Rectal smooth muscle tissue (tissue), 1 donor: ENCODE data around the gene AHDC1.

Experiments used
- H3K27ac ChIP-seq: one replicate; pipeline ENCODE4 v1.7.0; 2013; ENCODE audit warnings: low read depth, low read length, inconsistent platforms
- H3K27me3 ChIP-seq: one replicate; pipeline ENCODE4 v1.7.0; 2013; ENCODE audit warnings: low read length; ENCODE audit not compliant: control insufficient read depth, insufficient read depth
- H3K36me3 ChIP-seq: one replicate; pipeline ENCODE4 v1.7.0; 2013; ENCODE audit warnings: low read length; ENCODE audit not compliant: control insufficient read depth, insufficient read depth
- H3K4me1 ChIP-seq: one replicate; pipeline ENCODE4 v1.7.0; 2013; ENCODE audit warnings: low read length; ENCODE audit not compliant: control insufficient read depth, insufficient read depth
- H3K4me3 ChIP-seq: one replicate; pipeline ENCODE4 v1.7.0; 2013; ENCODE audit warnings: low read length
- H3K9ac ChIP-seq: one replicate; pipeline ENCODE4 v1.7.0; 2013; ENCODE audit warnings: low read length

AHDC1 gene

DNA sequence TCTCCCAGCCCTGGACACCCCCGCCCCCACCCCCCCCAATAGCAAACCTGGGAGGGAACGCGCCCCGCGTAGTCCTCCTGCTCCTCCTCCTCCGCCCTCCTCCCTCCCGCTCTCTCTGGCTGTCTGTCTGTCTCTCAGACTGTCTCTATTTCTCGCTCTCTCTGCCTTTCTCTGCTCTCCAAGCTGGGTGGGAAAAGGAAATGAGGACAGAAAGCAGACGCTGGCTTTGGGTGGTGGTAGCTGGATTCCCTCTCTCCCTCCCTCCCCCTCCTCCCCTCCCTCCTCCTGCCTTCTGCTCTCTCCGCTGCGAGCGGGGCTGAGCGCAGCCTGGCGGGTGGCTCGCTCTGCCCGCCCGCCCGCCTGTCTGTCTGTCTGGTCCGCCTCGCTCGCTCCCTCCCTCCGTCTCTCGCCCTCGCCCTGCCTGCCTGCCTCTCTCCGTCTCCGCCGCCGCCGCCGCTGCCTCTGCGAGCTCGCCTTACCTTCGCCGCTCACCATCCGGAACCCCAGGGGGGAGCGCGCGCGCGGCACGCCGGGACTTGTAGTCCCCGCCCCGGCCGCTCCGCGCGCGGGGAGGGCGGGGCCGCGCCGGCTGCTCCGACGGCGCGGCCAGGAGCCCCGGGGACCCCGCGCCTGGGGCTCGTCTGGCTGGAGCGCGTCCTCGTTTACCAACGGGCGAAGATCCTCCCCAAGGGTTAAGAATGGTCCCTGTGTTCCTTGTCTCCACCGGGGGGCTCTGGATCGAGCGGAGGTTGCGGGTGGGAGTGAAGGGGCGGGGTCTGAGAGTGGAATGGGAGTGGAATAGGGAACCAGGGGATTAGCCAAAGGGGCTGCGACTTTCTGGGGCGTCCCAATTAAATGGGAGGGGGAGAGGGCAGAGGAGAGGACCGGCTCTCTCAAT lies at the start of gene AHDC1:
AHDC1 (minus strand) TSS at position 464 of the 898 bp plus-strand sequence. CDS start 52,029 bp downstream, outside the sequence.
- peak within 1 kb of the TSS; percentile 77 for H3K9ac ChIP-seq
- peak within 1 kb of the TSS; percentile 91 for H3K27ac ChIP-seq
- H3K4me1 ChIP-seq, result peaks cover 20% of the 10 kb centered on the region
- no peaks in the 10 kb centered on the region for H3K36me3 ChIP-seq
- H3K4me3 ChIP-seq, result peak within 1 kb of the TSS; percentile 96
- H3K27me3 ChIP-seq, result no peaks in the 10 kb centered on the region

- Histone ChIP-seq H3K4me1 (peaks cover 4% of the 10 kb centered on the region), H3K27ac (no peak overlapping the region), H3K27me3 (no peaks in the 10 kb centered on the region), H3K4me3 (no peak overlapping the region), H3K9ac (no peak overlapping the region), H3K36me3 (no peaks in the 10 kb centered on the region)
Measured at GRCh38 chr1:27652111-27652864, 48.3 kb upstream of the AHDC1 start.

DNA sequence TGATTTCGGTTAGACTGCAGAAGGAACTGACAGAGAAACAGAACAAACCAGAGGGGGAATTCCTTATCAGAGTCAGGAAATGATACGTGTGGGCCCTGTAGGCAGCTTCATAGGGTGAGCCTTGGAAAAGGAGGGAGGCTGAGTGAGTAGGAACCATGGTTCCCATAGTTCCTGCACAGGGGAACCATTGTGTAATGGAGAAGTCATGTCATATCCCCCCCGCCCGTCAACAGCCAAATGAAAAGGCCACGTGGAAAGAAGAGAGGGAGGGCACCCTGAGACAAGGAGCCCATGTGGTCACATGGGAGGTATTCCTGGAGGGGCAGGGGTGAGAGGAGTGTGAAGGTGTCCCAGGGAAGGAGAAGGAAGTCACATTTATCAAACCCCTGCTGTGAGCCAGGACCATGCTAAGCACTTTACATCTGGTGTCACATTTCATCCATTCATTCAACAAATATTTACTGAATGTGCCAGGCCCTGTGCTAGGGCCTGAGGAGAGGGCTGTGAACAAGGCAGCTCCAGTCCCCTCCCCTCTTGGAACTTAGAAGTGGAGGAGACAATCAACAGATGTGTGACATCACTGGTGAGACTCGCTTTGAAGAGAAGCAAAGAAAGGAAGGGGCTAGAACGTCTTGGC lies 46.7 kb upstream of the AHDC1 start:
- Histone ChIP-seq H3K36me3 (no peaks in the 10 kb centered on the region), H3K4me3 (no peak overlapping the region), H3K9ac (no peak overlapping the region), H3K27me3 (no peaks in the 10 kb centered on the region), H3K27ac (peak overlapping the region; percentile 41), H3K4me1 (no peaks in the 10 kb centered on the region)

DNA sequence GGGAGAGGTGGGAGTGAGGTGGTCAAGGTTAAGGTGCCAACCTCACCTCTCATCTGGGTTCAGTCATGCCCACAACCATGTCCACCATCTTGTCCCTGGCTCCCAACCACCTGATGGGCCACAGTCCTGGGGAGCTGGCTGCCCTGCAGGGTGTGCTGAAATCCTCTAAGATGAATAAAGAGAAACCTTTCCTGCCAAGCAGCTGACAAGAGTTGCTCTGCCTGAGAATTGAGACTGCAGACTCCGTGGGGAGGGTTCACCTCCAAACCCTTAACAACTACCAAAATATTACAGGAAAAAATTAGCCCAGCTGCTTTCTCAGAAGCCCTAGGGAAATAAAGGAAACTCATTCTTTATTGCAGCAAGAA lies 46.2 kb upstream of the AHDC1 start:
- Histone ChIP-seq H3K4me1 (no peaks in the 10 kb centered on the region), H3K9ac (no peak overlapping the region), H3K27me3 (no peaks in the 10 kb centered on the region), H3K27ac (peak overlapping the region; percentile 41), H3K4me3 (no peak overlapping the region), H3K36me3 (no peaks in the 10 kb centered on the region)

- Histone ChIP-seq H3K36me3 (no peaks in the 10 kb centered on the region), H3K4me3 (no peak overlapping the region), H3K4me1 (no peaks in the 10 kb centered on the region), H3K9ac (no peak overlapping the region), H3K27ac (no peak overlapping the region), H3K27me3 (no peaks in the 10 kb centered on the region)
Measured at GRCh38 chr1:27649306-27649635, 45.3 kb upstream of the AHDC1 start.

DNA sequence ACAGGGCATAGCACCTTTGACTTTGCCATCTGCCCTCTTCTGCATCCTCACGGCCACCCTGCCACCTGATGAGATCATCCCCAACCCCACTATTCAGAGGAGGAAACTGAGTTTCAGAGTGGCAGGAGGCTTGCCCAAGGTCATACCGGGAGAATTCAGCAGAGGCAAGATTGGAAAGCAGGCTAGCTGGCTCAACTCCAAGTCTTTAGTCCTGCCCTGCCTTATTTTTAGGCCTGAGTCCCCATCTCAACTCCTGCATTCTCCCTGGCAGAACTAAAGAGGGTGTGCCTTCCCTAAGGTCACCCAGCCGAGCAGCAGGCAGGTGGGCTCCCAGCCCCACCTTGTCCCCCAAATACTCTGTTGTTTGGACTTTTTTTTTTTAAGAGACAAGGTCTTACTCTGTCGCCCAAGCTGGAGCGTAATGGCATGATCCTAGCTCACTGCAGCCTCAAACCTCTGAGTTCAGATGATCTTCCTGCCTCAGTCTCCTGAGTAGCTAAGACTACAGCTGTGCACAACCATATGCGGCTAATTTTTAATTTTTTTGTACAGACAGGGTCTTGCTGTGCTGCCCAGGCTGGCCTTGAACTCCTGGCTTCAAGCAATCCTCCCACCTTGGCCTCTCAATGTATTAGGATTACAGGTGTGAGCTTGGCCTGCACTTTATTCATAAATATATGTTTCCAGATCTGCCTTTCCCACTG lies 44.8 kb upstream of the AHDC1 start:
- Histone ChIP-seq H3K4me1 (no peaks in the 10 kb centered on the region), H3K36me3 (no peaks in the 10 kb centered on the region), H3K27me3 (no peaks in the 10 kb centered on the region), H3K4me3 (no peak overlapping the region), H3K9ac (no peak overlapping the region), H3K27ac (no peak overlapping the region)

DNA sequence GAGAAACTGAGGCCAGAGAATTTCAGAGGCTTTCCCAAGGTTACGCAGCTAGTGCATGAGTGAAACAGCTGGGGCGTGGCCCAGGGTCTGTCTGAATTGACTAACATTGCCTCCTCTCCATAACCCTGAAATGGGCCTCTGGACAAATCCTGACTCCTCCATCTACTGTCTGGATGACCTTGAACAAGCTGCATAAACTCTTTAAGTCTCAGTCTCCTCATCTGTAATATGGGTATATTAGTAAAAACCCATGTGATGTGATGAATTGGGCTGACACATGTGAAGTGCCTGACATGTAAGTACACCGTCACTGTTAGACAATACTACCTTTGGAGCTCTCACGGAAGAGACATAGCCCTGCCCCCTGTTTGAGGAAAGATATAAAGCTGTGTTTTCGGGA lies 43.4 kb upstream of the AHDC1 start:
- Histone ChIP-seq H3K36me3 (no peaks in the 10 kb centered on the region), H3K9ac (no peak overlapping the region), H3K27me3 (no peaks in the 10 kb centered on the region), H3K27ac (no peak overlapping the region), H3K4me1 (no peaks in the 10 kb centered on the region), H3K4me3 (no peak overlapping the region)

DNA sequence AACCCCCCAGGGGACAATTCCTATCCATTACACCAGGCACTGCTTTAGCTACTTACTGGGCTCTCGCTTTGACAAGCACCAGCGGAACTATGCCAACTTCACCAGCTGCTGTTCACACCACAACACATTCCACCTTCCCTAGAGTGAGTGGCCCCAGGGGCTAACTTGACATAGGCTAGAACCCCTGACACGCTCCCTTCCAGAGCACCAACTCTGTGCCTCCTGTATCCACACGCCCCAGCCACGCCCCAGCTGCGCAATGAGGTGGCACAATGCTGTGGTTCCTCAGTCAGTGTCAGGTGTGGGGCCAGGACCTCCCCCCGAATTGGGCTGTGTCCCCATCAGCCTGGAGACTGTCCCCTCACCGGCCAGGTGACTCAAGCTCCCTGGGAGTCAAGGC lies 42.7 kb upstream of the AHDC1 start:
- H3K27ac ChIP-seq, result no peak overlapping the region

GRCh38 chr1:27645071-27645415 lies 41.1 kb upstream of the AHDC1 start:
- Histone ChIP-seq H3K4me1 (no peaks in the 10 kb centered on the region), H3K27ac (no peak overlapping the region), H3K9ac (no peak overlapping the region), H3K36me3 (no peaks in the 10 kb centered on the region), H3K27me3 (no peaks in the 10 kb centered on the region), H3K4me3 (no peak overlapping the region)

More for the DNA sequence above, 42.7 kb upstream of the AHDC1 start:
- Histone ChIP-seq H3K9ac (no peak overlapping the region), H3K36me3 (no peaks in the 10 kb centered on the region), H3K4me3 (no peak overlapping the region), H3K4me1 (no peaks in the 10 kb centered on the region), H3K27me3 (no peaks in the 10 kb centered on the region)

DNA sequence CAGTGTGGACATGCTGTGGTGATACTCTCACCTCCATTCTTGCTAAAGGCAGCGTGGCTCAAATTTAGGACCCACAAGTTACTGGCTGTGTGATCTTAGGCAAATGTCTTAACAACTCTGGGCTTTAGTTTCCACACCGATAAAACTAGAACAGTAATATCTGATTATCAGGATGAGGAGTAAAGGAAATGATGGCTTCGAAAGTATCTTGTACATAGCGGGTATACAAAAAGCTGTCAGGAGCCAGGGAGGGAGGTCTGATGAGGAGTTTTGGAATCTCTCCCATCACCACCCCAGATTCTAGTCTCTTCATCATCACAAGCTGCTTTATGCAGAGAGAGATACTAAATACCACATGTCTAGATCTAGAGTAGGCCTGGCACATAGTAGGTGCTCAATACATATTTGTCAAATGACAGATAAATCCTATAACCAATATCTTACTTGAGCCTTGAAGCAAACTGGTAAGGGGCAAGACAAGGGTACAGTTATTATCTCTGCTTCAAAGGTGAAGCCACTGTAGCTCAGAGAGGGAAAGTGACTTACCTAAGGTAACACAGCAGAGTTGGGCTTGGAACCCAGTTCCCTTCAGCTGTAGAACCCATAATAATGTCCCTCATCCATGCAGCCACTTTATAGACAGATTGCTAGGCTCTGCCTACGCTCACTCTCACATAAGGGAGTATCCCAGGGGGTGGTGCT lies 40.6 kb upstream of the AHDC1 start:
- Histone ChIP-seq H3K4me1 (no peaks in the 10 kb centered on the region), H3K27me3 (no peaks in the 10 kb centered on the region), H3K36me3 (no peaks in the 10 kb centered on the region), H3K9ac (no peak overlapping the region), H3K4me3 (no peak overlapping the region), H3K27ac (no peak overlapping the region)

DNA sequence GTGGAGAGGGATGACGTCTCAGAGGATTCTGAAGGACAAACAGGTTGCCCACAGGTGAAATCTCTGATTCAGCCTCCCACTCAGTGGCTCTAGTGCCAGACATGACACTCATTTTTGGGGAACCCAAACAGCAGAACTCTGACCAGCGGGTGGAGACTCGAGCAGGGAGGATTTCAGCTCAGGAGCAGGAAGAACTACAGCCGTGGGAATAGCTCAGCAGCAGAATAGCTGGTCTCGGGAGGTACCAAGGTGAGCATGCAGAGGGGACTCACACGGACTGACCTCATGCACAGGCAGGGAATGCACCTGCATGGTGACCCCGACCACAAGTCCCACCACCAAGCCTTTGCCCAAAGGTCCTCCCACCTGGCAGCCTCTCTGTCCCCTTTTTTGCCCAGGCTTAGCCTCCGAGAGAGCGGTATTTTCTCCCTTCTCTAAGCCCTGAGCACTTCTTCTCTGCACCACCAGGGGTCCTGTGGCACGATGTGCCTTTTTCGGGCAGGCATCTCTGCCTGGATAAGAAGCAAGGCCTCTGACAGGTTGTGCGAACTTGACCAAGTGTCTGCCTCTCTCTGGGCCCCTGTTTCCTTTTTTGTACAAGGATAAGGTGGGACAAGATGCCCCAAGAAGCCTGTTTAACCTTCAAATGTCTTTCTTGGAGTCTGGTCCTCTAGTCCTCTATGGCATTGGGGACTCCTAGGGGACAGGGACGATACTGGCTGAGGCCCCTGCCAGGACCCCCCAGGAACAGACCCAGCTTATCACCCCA lies 39.8 kb upstream of the AHDC1 start:
- H3K9ac ChIP-seq, result no peak overlapping the region
- no peaks in the 10 kb centered on the region for H3K27me3 ChIP-seq
- no peaks in the 10 kb centered on the region for H3K4me1 ChIP-seq
- no peak overlapping the region for H3K4me3 ChIP-seq
- no peaks in the 10 kb centered on the region for H3K36me3 ChIP-seq
- H3K27ac ChIP-seq, result no peak overlapping the region
